Ascending aorta (tissue), 2 donors: Measurements from ENCODE around the gene GNA12. TPM values are rescaled to one million over a fixed set of nuclear protein-coding genes. Genes with fewer than 3 reads are reported as not detected.
A peak's percentile ranks its signal among the peaks of the same experiment; 100 is the strongest.

ENCODE experiments used
- DNase-seq, 2 donors: peaks; one replicate each; pipeline ENCODE4 v3.0.0-alpha.2; 2019; ENCODE audit warnings: low spot score in 2 of 2
- H3K27ac ChIP-seq, 2 donors: fragments of 200-600 bp; sonication (generic); one replicate each; pipeline ENCODE4 v1.5.1; 2016 to 2017; ENCODE audit warnings: mild to moderate bottlenecking in 1 of 2
- H3K27me3 ChIP-seq: fragments of 200-600 bp; sonication (generic); one replicate; pipeline ENCODE4 v1.5.1; 2017
- H3K36me3 ChIP-seq, 2 donors: fragments of 200-600 bp; sonication (generic); one replicate each; pipeline ENCODE4 v1.5.1; 2016
- H3K4me1 ChIP-seq, 2 donors: fragments of 200-600 bp; sonication (generic); one replicate each; pipeline ENCODE4 v1.5.1; 2016 to 2017; ENCODE audit warnings: mild to moderate bottlenecking in 1 of 2
- H3K4me3 ChIP-seq, 2 donors: fragments of 200-600 bp; sonication (generic); one replicate each; pipeline ENCODE4 v1.5.1; 2016 to 2017; ENCODE audit warnings: mild to moderate bottlenecking in 1 of 2
- H3K9me3 ChIP-seq, 2 donors: fragments of 200-600 bp; sonication (generic); one replicate each; pipeline ENCODE4 v1.5.1; 2016
- CTCF ChIP-seq, 3 experiments: fragments of 200-600 bp in 2 of 3; fragments of 450-650 bp in 1 of 3; sonication (generic) in 2 of 3; IDR thresholded peaks; one replicate each; pipeline ENCODE4 v1.5.1; 2016 to 2019; ENCODE audit warnings: antibody characterized with exemption in 3 of 3, mild to moderate bottlenecking in 1 of 3, moderate library complexity in 1 of 3
- intact Hi-C: fragments of 100-400 bp; cut with DNase I; formaldehyde crosslinking; loops from one replicate; pipeline ENCODE4 v1.15.1; 2023
- total RNA-seq: library from RNA; depleted of rRNA; stranded (reverse); fragments of >200 nt; gene quantifications from one replicate; pipeline ENCODE4 v1.1.0, GENCODE V29; 2016

The GNA12 gene
- total RNA-seq, 1 donor from 2014 or later, result 61.0 TPM

DNA sequence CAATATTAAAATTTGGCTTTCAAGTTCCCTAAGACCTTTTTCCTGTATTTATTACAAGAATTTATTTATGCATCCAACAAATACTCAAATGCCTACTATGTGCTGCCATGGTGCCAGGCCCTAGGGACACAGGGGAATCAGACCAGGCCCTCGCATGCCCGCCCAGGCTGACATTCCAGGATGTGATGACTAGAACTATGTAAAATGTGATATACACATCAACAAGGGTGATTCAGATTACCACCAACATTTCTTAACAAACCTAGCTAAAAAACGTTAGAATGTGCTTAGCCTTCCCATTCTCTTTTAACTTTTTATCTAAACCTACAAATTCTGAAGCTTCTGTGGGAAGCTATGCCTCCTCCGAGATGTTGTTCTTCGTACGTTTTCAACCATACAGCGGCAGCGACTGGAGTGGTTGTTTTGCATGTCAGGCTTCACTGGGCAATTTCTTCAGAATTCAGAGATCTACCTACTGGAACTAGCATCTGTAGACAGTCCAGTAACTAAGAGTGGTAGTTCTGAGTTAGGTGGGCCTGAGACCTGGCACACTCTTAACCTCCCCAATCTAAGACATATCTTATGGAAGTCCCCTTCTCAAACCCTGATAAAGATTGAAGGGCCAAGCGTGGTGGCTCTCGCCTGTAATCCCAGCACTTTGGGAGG lies 22.1 kb downstream of the GNA12 start:
- no peak for TF ChIP-seq CTCF (IDR thresholded peaks at IDR 0.05)
- Histone ChIP-seq H3K27me3 (no peaks in the 10 kb centered on the region), H3K36me3 (no peaks in the 10 kb centered on the region), H3K27ac (peak overlapping the region in 1 of 2 donors; percentile 14), H3K4me3 (no peak overlapping the region), H3K4me1 (peaks cover 3 to 18% of the 10 kb centered on the region in 2 donors), H3K9me3 (no peaks in the 10 kb centered on the region)
- intact Hi-C loops, result no loop called here
- no peak for DNase-seq

- no peak for TF ChIP-seq CTCF (IDR thresholded peaks at IDR 0.05)
- Histone ChIP-seq H3K4me3 (no peak overlapping the region), H3K9me3 (no peaks in the 10 kb centered on the region), H3K27ac (no peak overlapping the region), H3K36me3 (no peaks in the 10 kb centered on the region), H3K27me3 (no peaks in the 10 kb centered on the region), H3K4me1 (peaks cover 3 to 18% of the 10 kb centered on the region in 2 donors)
- intact Hi-C loops, result no loop called here
- no peak for DNase-seq
These were observed 22.8 kb downstream of the GNA12 start for GRCh38 chr7:2821161-2821841.

GRCh38 chr7:2820508-2820934 lies 23.6 kb downstream of the GNA12 start:
- TF ChIP-seq CTCF (IDR thresholded peaks at IDR 0.05), result no peak
- intact Hi-C loops, result no loop called here
- peaks cover 3 to 18% of the 10 kb centered on the region in 2 donors for H3K4me1 ChIP-seq
- no peaks in the 10 kb centered on the region for H3K9me3 ChIP-seq
- no peaks in the 10 kb centered on the region for H3K27me3 ChIP-seq
- no peaks in the 10 kb centered on the region for H3K36me3 ChIP-seq
- H3K4me3 ChIP-seq, result no peak overlapping the region
- DNase-seq, result peak; percentile 37 to 91
- peak overlapping the region in 1 of 2 donors; percentile 14 for H3K27ac ChIP-seq

GRCh38 chr7:2819954-2820397 lies 24.1 kb downstream of the GNA12 start:
- peak overlapping the region in 1 of 2 donors; percentile 14 for H3K27ac ChIP-seq
- no peaks in the 10 kb centered on the region for H3K9me3 ChIP-seq
- no peak overlapping the region for H3K4me3 ChIP-seq
- no peaks in the 10 kb centered on the region for H3K27me3 ChIP-seq
- H3K36me3 ChIP-seq, result no peaks in the 10 kb centered on the region
- no peak for DNase-seq
- intact Hi-C loops, result no loop called here
- peaks cover 3 to 18% of the 10 kb centered on the region in 2 donors for H3K4me1 ChIP-seq
- TF ChIP-seq CTCF (IDR thresholded peaks at IDR 0.05), result no peak

GRCh38 chr7:2819161-2819953 lies 24.8 kb downstream of the GNA12 start:
- no peaks in the 10 kb centered on the region for H3K27me3 ChIP-seq
- no peak overlapping the region for H3K27ac ChIP-seq
- peaks cover 3 to 18% of the 10 kb centered on the region in 2 donors for H3K4me1 ChIP-seq
- TF ChIP-seq CTCF (IDR thresholded peaks at IDR 0.05), result no peak
- H3K4me3 ChIP-seq, result no peak overlapping the region
- DNase-seq, result no peak
- intact Hi-C loops, result no loop called here
- H3K9me3 ChIP-seq, result no peaks in the 10 kb centered on the region
- no peaks in the 10 kb centered on the region for H3K36me3 ChIP-seq
